Measurements from ENCODE around the gene CD300H.
A peak's percentile ranks its signal among the peaks of the same experiment; 100 is the strongest.
"Not testable (repeated sequence)": the region's sequence is repeated elsewhere in the genome, so short reads cannot be mapped to it uniquely, and the experiment has no call there.

Gene CD300H

DNA sequence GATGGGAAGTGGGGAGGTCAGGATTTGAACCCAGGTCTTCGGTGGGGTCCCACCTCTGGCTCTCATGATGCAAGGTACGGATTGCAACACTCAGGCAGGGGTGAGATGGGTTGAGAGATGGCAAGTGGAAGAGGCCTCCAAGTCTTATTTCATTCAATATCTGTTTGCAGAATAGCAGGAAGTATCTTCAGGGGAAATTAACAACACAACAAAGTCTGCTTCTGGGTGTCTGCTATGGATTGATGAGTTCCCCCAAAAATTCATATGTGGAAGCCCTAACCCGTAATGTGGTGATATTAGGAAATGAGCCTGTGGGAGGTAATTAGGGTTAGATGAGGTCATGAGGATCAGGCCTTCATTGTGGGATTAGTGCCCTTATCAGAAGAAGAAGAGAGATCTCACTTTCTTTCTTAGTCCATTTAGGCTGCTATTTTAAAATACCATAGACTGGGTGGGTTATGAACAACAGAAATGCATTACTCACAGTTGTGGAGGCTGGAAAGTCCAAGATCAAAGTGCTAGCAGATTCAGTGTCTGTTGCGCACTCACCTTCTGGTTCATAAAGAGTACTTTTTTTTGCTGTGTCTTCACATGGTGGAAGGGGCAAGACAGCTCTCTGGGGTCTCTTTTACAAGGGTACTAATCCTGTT, 4.4 kb upstream of the CD300H start:
- H3K36me3 Mint-ChIP-seq (ENCODE audit: low read depth) = no peaks in the 10 kb centered on the region
- no peak overlapping the region for H3K27ac Mint-ChIP-seq
- peaks cover 13% of the 10 kb centered on the region for H3K4me1 Mint-ChIP-seq (ENCODE audit: low read depth)
- peaks cover 45% of the 10 kb centered on the region for H3K27me3 Mint-ChIP-seq (ENCODE audit: low read depth)
- no peaks in the 10 kb centered on the region for H3K9me3 Mint-ChIP-seq
- H3K4me3 Mint-ChIP-seq = no peak overlapping the region

DNA sequence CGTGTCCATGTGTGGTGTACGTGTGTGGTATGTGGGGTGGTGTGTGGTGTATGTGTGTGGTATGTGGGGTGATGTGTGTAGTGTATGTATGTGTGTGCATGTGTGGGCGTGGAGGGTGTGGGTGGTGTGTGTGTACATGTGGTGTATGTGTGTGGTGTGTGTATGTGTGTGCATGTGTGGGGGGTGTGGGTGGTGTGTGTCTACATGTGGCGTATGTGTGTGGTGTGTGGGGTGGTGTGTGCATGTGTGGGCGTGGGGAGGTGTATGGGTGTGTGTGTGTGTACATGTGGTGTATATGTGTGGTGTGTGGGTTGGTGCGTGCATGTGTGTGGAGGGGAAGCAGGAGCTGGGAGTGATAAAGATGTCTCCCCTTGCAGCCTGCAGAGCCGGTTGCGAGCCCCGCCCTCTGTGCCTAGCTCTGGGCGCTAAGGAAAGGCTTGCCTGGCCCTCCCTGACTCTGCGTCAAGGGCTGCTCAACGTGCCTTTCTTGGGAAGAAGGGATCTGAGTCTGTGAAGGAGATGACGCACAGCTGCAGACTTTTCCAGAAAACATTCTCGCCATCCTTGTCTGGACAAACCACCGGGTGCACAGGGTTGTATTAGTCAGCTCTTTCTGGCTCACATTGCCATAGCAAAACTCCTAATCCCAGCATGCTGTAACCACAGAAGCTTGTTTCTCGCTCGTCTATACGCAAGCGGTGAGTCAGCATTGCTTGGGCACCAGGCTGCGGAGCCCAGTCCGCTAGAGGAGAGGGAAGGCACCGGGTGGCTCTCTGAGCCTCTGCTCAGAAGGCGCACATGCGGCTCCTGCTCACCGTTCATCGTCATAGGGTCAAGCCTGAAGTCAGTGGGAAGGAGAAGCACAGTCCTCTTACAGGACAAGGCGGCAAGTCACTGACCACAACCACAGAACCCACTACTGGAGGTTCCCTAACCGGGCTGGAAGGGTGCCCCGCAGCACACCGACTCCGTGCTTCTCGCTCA, 2.0 kb upstream of the CD300H start:
- Mint-ChIP-seq H3K27me3 (ENCODE audit: low read depth) (peaks cover 35% of the 10 kb centered on the region), H3K9me3 (no peaks in the 10 kb centered on the region), H3K36me3 (ENCODE audit: low read depth) (no peaks in the 10 kb centered on the region), H3K4me3 (no peak overlapping the region), H3K4me1 (ENCODE audit: low read depth) (peaks cover 13% of the 10 kb centered on the region), H3K27ac (no peak overlapping the region)

DNA sequence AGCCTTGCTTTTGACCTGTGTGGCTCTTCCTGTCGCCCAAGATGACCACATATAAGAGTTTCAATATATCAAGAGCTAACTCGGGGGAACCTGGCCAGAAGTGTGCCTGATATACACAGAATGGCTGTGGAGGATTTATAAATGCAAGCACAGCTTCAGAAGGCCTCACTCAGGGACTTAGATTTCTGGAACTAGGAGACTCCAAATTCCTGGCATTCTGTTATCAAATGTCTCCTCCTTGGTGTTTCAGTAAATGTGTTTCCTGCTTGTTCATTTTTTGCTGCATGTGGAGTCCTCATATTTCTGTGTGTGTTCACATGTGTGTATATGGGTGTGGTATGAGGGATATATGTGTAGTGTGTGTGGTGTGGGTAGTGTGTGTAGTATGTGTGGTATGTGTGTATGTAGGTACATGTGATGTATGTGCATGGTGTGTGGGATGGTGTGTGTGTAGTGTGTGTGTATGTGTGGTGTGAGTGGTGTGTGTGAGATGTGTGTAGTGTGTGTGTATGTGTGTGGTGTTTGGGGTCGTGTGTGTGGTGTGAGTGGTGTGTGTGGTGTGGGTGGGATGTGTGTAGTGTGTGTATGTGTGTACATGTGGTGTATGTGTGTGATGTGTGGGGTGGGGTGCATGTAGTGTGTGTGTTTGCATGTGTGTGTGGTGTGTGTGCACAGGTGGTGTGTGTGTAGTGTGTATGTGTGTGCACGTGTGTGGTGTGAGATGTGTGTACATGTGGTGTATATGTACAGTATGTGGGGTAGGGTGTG, 981 bp upstream of the CD300H start:
- H3K27me3 Mint-ChIP-seq (ENCODE audit: low read depth) = peaks cover 38% of the 10 kb centered on the region
- H3K4me1 Mint-ChIP-seq (ENCODE audit: low read depth) = peaks cover 13% of the 10 kb centered on the region
- H3K36me3 Mint-ChIP-seq (ENCODE audit: low read depth) = no peaks in the 10 kb centered on the region
- H3K9me3 Mint-ChIP-seq = no peaks in the 10 kb centered on the region
- H3K4me3 Mint-ChIP-seq = no peak overlapping the region
- peak overlapping the region; percentile 3 for H3K27ac Mint-ChIP-seq

DNA sequence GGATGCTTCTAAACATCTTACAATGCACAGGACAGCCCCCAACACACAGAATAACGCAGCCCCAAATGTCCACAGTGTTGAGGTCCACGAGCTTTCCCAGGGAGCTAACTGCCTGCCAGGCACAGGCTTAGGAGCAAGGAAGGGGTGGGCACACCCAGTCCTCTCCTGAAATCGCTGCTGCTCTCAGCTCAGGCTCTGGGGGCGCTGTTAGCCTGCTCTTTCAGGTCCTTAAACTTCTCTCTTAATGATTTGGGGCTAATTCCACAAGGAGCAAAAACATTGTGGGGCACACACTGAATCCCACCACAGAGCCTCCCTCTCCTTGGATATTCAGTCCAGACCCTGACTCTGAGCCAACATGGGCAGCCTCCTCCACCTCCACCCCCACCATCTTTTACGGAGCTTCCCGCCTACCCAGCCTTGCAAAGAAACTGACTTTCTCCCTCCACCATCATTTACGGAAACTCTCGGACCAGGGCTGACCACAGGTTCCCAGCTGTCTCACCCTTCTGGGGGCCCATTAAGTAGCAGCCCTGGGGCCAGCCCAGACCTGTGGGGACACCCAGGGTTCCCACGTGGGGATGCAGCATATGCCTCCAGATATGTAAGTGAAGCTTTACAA, 1.1 kb downstream of the CD300H start:
- Mint-ChIP-seq H3K27ac (no peak overlapping the region), H3K4me1 (ENCODE audit: low read depth) (peaks cover 13% of the 10 kb centered on the region), H3K9me3 (no peaks in the 10 kb centered on the region), H3K36me3 (ENCODE audit: low read depth) (no peaks in the 10 kb centered on the region), H3K4me3 (no peak overlapping the region), H3K27me3 (ENCODE audit: low read depth) (peaks cover 38% of the 10 kb centered on the region)

DNA sequence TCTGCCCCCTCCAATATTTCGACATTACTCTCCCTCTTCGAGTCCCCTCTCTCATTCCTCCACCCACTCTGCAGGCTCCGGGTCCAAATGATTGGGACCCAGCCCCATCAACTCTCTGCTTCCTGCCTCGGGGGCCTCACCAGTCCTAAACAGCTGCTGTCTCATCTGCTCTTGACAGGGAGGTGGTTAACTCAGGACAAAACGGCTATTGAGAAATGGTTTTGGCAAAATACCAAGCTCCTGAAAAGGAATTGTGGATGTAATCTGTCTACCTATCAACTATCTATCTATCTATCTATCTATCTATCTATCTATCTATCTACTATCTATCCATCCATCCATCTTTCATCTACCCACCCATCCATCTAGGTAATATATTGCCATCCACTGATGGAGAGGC, 2.2 kb downstream of the CD300H start:
- Mint-ChIP-seq H3K27me3 (ENCODE audit: low read depth) (peaks cover 33% of the 10 kb centered on the region), H3K27ac (no peak overlapping the region), H3K9me3 (no peaks in the 10 kb centered on the region), H3K4me1 (ENCODE audit: low read depth) (peaks cover 13% of the 10 kb centered on the region), H3K36me3 (ENCODE audit: low read depth) (no peaks in the 10 kb centered on the region), H3K4me3 (no peak overlapping the region)

DNA sequence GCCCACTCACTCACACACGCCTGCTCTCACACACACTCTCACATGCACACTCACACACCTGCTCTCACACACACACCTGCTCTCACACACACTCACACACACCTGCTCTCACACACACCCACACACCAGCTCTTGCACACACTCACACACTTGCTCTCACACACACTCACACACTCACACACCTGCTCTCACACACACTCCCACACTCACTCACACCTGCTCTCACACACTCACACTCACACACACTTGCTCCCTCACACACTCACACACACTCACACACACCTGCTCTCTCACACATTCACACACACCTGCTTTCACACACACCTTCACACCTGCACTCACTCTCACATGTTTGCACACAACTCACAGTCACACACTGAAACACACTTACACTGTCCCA, 4.0 kb downstream of the CD300H start:
- Mint-ChIP-seq H3K36me3 (ENCODE audit: low read depth) (no peaks in the 10 kb centered on the region), H3K27me3 (ENCODE audit: low read depth) (peaks cover 27% of the 10 kb centered on the region), H3K9me3 (no peaks in the 10 kb centered on the region), H3K27ac (no peak overlapping the region), H3K4me3 (no peak overlapping the region), H3K4me1 (ENCODE audit: low read depth) (peaks cover 7% of the 10 kb centered on the region)

DNA sequence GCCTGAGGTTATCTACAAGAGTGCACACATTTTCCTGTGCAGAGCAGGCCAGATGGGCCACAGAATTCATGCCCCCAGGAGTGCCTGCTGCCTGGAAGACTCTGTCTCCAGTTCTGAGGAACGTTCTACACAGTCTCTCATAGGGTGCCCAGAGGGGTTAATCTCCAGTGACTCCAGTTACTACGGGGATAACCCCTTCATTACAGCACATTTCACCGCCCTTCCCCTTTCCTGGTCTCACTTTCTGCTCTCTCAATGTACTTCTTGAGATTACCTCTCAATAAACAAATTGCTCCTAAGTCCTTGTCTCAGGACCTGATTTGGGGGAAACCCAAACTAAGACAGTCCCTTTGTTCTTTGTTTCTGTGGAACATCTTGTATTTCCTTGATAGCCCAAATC, 5.7 kb downstream of the CD300H start:
- Mint-ChIP-seq H3K9me3 (no peaks in the 10 kb centered on the region), H3K27me3 (ENCODE audit: low read depth) (peaks cover 28% of the 10 kb centered on the region), H3K27ac (no peak overlapping the region), H3K36me3 (ENCODE audit: low read depth) (no peaks in the 10 kb centered on the region), H3K4me1 (ENCODE audit: low read depth) (peaks cover 4% of the 10 kb centered on the region), H3K4me3 (no peak overlapping the region)

DNA sequence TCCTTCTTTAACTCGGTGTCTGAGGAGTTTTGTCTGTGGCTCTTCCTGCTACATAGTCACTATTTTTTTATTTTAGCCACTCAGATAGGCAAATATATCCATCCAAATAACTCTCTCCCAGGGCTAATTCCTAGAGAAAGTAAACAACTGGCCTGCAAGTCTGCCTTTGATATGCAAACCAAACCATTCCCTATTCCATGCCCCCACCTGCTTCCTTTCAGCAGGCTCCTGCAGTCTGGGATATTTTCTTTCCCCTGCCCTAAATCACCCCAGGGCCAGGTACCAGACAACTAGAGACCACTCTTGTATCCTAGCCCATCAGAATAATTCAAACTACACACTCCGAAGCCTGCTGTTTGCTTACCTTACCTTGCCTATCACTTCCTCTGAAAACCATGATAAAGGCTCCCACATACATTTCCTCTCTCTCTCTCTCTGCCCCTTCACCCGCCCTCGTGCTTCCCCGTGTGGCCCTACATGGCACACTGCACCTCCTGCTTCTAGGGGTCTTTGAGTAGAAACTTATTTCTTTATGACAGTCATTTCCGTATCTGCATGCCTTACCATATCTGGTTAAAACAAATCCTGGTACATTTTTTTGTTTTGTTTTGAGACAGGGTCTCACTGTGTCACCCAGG, 8.3 kb downstream of the CD300H start:
- Mint-ChIP-seq H3K27me3 (ENCODE audit: low read depth) (peaks cover 42% of the 10 kb centered on the region), H3K9me3 (no peaks in the 10 kb centered on the region), H3K4me3 (no peak overlapping the region), H3K4me1 (ENCODE audit: low read depth) (peaks cover 7% of the 10 kb centered on the region), H3K36me3 (ENCODE audit: low read depth) (no peaks in the 10 kb centered on the region), H3K27ac (no peak overlapping the region)

DNA sequence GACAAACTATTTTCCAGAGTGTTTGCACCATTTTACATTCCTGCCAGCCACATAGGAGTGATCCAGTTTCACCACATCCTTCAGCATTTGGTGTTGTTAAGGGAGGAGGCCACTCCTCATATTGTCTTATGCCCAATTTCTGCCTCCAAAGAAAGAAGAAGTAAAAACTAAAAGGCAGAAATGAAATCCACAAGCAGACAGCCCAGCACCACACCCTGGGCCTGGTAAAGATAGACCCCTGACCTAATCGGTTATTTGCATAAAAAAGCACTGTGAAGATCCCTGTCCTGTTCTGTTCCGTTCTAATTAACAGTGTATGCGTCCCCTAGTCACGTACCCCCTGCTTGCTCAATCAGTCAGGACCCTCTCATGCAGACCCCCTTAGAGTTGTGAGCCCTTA, 8.9 kb downstream of the CD300H start:
- H3K27me3 Mint-ChIP-seq (ENCODE audit: low read depth) = peaks cover 42% of the 10 kb centered on the region
- H3K4me3 Mint-ChIP-seq; H3K4me1 Mint-ChIP-seq (ENCODE audit: low read depth); H3K9me3 Mint-ChIP-seq; H3K36me3 Mint-ChIP-seq (ENCODE audit: low read depth); H3K27ac Mint-ChIP-seq: not testable (repeated sequence)

DNA sequence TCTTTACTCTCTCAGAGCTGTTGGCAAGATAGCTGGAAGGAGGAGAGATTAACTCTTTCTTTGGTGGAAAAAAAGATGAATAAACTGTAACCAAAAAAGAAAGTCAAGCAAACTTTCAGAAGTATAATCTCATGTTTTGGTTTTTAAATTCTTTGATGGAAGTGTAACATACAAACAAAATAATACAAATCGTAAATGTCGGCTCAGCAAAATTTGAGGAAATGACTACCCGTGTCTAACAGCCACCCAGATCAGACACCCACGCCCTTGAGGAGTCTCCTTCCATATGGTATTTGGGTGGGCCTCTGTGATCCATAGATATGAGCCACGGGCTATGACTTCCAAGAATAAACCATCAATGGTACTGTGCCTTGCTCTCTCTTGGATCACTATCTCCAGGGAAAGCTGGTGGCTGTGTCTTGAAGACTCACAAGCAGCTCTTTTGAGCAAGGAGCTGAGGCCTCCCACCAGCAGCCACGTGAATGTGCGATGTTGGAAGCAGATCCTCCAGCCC, 11.8 kb downstream of the CD300H start:
- Mint-ChIP-seq H3K9me3 (no peaks in the 10 kb centered on the region), H3K36me3 (ENCODE audit: low read depth) (no peaks in the 10 kb centered on the region), H3K27ac (no peak overlapping the region), H3K27me3 (ENCODE audit: low read depth) (peaks cover 44% of the 10 kb centered on the region), H3K4me1 (ENCODE audit: low read depth) (peaks cover 7% of the 10 kb centered on the region), H3K4me3 (no peak overlapping the region)

DNA sequence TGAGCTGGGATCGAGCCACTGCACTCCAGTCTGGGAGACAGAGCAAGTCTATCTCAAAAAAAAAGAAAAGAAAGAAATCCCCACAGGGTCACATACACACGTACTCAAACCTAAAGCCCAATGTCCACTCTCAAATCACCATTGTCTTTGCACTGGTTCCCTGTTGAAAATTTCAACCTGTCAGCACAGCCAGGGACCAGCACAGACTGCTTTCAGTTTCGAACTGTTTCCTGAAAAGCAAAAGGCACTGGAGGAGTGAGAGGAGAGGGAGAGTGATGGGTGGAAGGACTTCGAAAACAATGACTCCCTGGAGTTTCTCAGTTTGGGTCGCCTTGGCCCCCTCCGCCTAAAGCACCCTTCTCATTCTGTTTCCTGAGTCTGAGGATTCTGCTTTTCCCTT, 12.4 kb downstream of the CD300H start:
- peaks cover 7% of the 10 kb centered on the region for H3K4me1 Mint-ChIP-seq (ENCODE audit: low read depth)
- no peaks in the 10 kb centered on the region for H3K36me3 Mint-ChIP-seq (ENCODE audit: low read depth)
- H3K27me3 Mint-ChIP-seq (ENCODE audit: low read depth) = peaks cover 44% of the 10 kb centered on the region
- H3K9me3 Mint-ChIP-seq = no peaks in the 10 kb centered on the region
- H3K27ac Mint-ChIP-seq = no peak overlapping the region
- H3K4me3 Mint-ChIP-seq = no peak overlapping the region

DNA sequence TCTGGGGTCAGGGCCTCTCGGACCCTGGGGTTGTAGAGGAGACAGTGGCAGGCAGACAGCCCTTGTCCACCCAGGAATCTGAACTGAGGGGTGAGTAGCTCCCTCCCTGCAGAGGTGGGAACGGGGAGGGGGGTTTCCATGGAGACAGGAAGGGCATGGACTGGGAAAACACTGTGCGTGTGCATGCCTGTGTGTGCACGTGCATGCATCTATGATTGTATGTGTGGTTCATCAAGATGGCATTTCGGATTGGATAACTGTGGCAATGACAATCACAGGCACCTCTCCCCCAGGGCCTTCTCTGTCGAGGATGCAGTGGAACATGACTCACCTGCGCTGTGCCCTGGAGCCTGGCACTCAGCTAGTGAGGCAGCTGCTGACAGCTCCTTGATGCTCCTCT, 15.3 kb downstream of the CD300H start:
- H3K27ac Mint-ChIP-seq = no peak overlapping the region

DNA sequence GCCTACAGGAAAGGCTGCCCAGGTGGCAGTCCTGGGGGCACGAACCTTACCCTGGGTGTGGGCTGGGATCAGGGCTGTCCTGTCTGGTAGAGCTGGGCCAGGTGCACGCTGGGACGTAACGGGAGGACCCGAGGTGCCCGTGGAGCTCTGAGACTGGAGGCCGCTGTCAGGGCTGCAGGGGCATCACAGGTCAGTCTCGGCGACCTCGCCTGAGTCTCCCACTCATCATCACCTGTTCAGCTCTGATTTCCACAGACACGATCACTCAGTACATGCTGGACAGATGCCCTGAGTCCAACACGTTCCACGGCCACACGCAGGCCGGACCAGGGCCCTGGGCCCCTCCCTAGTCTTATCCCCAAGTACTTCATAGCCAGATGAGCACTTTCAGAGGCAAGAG, 16.7 kb downstream of the CD300H start:
- H3K9me3 Mint-ChIP-seq = no peaks in the 10 kb centered on the region
- peaks cover 15% of the 10 kb centered on the region for H3K4me1 Mint-ChIP-seq (ENCODE audit: low read depth)
- H3K27ac Mint-ChIP-seq = no peak overlapping the region
- H3K4me3 Mint-ChIP-seq = no peak overlapping the region
- H3K36me3 Mint-ChIP-seq (ENCODE audit: low read depth) = no peaks in the 10 kb centered on the region
- H3K27me3 Mint-ChIP-seq (ENCODE audit: low read depth) = peaks cover 21% of the 10 kb centered on the region

More for the DNA sequence above, 15.3 kb downstream of the CD300H start:
- H3K4me1 Mint-ChIP-seq (ENCODE audit: low read depth) = peaks cover 15% of the 10 kb centered on the region
- H3K4me3 Mint-ChIP-seq = no peak overlapping the region
- H3K27me3 Mint-ChIP-seq (ENCODE audit: low read depth) = peaks cover 30% of the 10 kb centered on the region
- no peaks in the 10 kb centered on the region for H3K9me3 Mint-ChIP-seq
- no peaks in the 10 kb centered on the region for H3K36me3 Mint-ChIP-seq (ENCODE audit: low read depth)

DNA sequence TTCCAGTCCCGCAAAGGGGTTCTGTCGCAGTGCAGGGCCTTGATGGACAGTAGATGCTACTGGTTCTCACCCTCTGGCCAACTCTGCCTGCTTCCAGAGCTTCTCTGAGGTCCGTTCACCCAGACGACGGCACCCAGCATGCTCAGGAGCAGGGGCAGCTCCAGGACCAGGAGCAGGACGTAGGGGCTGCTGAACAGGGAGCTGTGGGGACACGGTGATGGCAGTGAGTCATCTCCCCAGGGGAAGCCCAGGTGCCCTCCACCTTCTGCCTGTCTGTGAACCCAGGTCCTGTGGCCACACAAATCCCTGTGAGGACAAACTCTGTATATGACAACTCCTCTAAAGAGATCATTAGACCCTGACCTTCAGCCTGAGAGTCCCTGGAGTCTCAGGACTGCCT, 18.0 kb downstream of the CD300H start:
- no peaks in the 10 kb centered on the region for H3K9me3 Mint-ChIP-seq

More for the DNA sequence above, 18.0 kb downstream of the CD300H start:
- H3K27me3 Mint-ChIP-seq (ENCODE audit: low read depth) = peaks cover 13% of the 10 kb centered on the region
- no peak overlapping the region for H3K4me3 Mint-ChIP-seq
- peaks cover 20% of the 10 kb centered on the region for H3K4me1 Mint-ChIP-seq (ENCODE audit: low read depth)
- no peak overlapping the region for H3K27ac Mint-ChIP-seq
- H3K36me3 Mint-ChIP-seq (ENCODE audit: low read depth) = no peaks in the 10 kb centered on the region
